HCT116 (cell line): ENCODE data around the gene CDH3. TPM values are rescaled to one million over a fixed set of nuclear protein-coding genes. Genes with fewer than 3 reads are reported as not detected.

Experiments used
- ATAC-seq: fragments of 200-7000 bp; cut with Tn5 transposase; 2 replicates; pipeline ENCODE4 v1.9.1; 2020; ENCODE audit warnings: mild to moderate bottlenecking, moderate library complexity
- BruUV-seq: library from RNA; stranded (reverse); fragments of 400-500 nt; replicated peaks from 2 replicates; lab custom pipeline; 2021; lab: Mats Ljungman, UMichigan
- CTCF ChIA-PET: fragments of 300-600 bp; sonication (Branson Sonifier 250); formaldehyde crosslinking; loops from one replicate; lab custom pipeline; 2021; ENCODE audit warnings: antibody characterized with exemption; lab: Charles Lee
- POLR2A ChIA-PET: fragments of 300-600, 350-600 bp; sonication (Branson Sonifier 250); formaldehyde crosslinking; loops from one replicate; lab custom pipeline; 2021; ENCODE audit warnings: antibody characterized with exemption; lab: Charles Lee
- RAD21 ChIA-PET, 2 experiments: fragments of 300-600 bp; sonication (Branson Sonifier 250); formaldehyde crosslinking; loops; one replicate each; lab custom pipeline; 2023; ENCODE audit warnings: low total read pairs in 2 of 2; ENCODE audit not compliant: uncharacterized antibody in 2 of 2, unreplicated experiment in 2 of 2, low non-redundant PET in 1 of 2; lab: Charles Lee
- DNase-seq: peaks from one replicate; pipeline ENCODE4 v3.0.0-alpha.2; 2010; ENCODE audit warnings: low read depth, low spot score
- H2AFZ ChIP-seq: fragments of 200-600 bp; shearing (Covaris generic), sonication (generic); 2 replicates; pipeline ENCODE4 v1.6.1; 2017; ENCODE audit warnings: low read depth, mixed run types, mixed read lengths, antibody characterized with exemption, low read length; ENCODE audit not compliant: poor library complexity, severe bottlenecking
- H3K27ac ChIP-seq: 2 replicates; pipeline ENCODE4 v1.5.1; 2012; ENCODE audit warnings: low read depth, low read length
- H3K27me3 ChIP-seq: fragments of 200-600 bp; sonication (generic); 2 replicates; pipeline ENCODE4 v1.6.1; 2016; ENCODE audit warnings: mixed run types, low read length, mixed read lengths; ENCODE audit not compliant: insufficient read depth
- H3K36me3 ChIP-seq, 2 experiments: fragments of 200-500 bp in 1 of 2; fragments of 200-600 bp in 1 of 2; sonication (Bioruptor generic) in 1 of 2; sonication (generic) in 1 of 2; 2 replicates each; pipeline versions ENCODE4 v1.5.1 to v1.6.1; 2014 to 2016; ENCODE audit warnings: low read length in 2 of 2, inconsistent platforms in 1 of 2, mixed read lengths in 1 of 2, mixed run types in 1 of 2; ENCODE audit not compliant: insufficient read depth in 2 of 2, control insufficient read depth in 1 of 2
- H3K4me1 ChIP-seq, 2 experiments: fragments of 200-600 bp in 1 of 2; sonication (generic) in 1 of 2; 2 replicates each; pipeline versions ENCODE4 v1.5.1 to v1.6.1; 2012 to 2017; ENCODE audit warnings: low read length in 2 of 2, inconsistent platforms in 1 of 2, mild to moderate bottlenecking in 1 of 2, mixed read lengths in 1 of 2, mixed run types in 1 of 2, moderate library complexity in 1 of 2; ENCODE audit not compliant: insufficient read depth in 2 of 2, control insufficient read depth in 1 of 2
- H3K4me2 ChIP-seq: fragments of 200-600 bp; sonication (generic); 2 replicates; pipeline ENCODE4 v1.6.1; 2017; ENCODE audit warnings: mixed run types, low read length, mixed read lengths
- H3K4me3 ChIP-seq, 2 experiments: fragments of 200-600 bp in 1 of 2; sonication (generic) in 1 of 2; replicated peaks in 1 of 2; 2 replicates each; pipeline ENCODE4 v1.5.1; 2011 to 2016; ENCODE audit warnings: low read length in 2 of 2, control low read depth in 1 of 2, low read depth in 1 of 2, mild to moderate bottlenecking in 1 of 2, mixed read lengths in 1 of 2, mixed run types in 1 of 2
- H3K79me2 ChIP-seq: fragments of 200-600 bp; sonication (generic); 2 replicates; pipeline ENCODE4 v1.6.1; 2017; ENCODE audit warnings: mild to moderate bottlenecking, mixed run types, low read length, moderate library complexity, mixed read lengths; ENCODE audit not compliant: insufficient read depth
- H3K9ac ChIP-seq: fragments of 200-600 bp; sonication (generic); 2 replicates; pipeline ENCODE4 v1.6.1; 2016; ENCODE audit warnings: low read length, mixed read lengths
- H3K9me2 ChIP-seq: fragments of 200-600 bp; sonication (generic), shearing (Covaris generic); 2 replicates; pipeline ENCODE4 v1.6.1; 2017; ENCODE audit warnings: mixed run types, mild to moderate bottlenecking, moderate library complexity; ENCODE audit not compliant: insufficient read depth
- H3K9me3 ChIP-seq, 2 experiments: fragments of 200-500 bp in 1 of 2; fragments of 200-600 bp in 1 of 2; sonication (Bioruptor generic) in 1 of 2; sonication (generic) in 1 of 2; 2 replicates each; pipeline ENCODE4 v1.6.1; 2014 to 2017; ENCODE audit warnings: low read length in 2 of 2, mixed read lengths in 2 of 2, inconsistent platforms in 1 of 2, low read depth in 1 of 2, mild to moderate bottlenecking in 1 of 2, mixed run types in 1 of 2, moderate library complexity in 1 of 2; ENCODE audit not compliant: control insufficient read depth in 1 of 2, insufficient read depth in 1 of 2
- H4K20me1 ChIP-seq: fragments of 200-600 bp; sonication (generic), shearing (Covaris generic); 2 replicates; pipeline ENCODE4 v1.6.1; 2017; ENCODE audit warnings: mixed run types, mild to moderate bottlenecking, moderate library complexity; ENCODE audit not compliant: insufficient read depth
- CBX3 ChIP-seq: IDR thresholded peaks from 2 replicates; pipeline ENCODE4 v1.6.1; 2012; ENCODE audit warnings: low read depth
- CEBPB ChIP-seq: IDR thresholded peaks from 2 replicates; pipeline ENCODE4 v1.6.1; 2012; ENCODE audit warnings: low read depth
- CTCF ChIP-seq, 3 experiments: fragments of 200-600 bp in 1 of 3; sonication (generic) in 1 of 3; IDR thresholded peaks in 2 of 3; conservative IDR thresholded peaks in 1 of 3; 2 replicates each; pipeline ENCODE4 v1.5.1; 2012 to 2017; ENCODE audit warnings: low read depth in 2 of 3, low read length in 2 of 3, antibody characterized with exemption in 1 of 3, borderline replicate concordance in 1 of 3, control low read depth in 1 of 3, mild to moderate bottlenecking in 1 of 3, mixed read lengths in 1 of 3, mixed run types in 1 of 3, moderate library complexity in 1 of 3; ENCODE audit not compliant: insufficient read depth in 1 of 3
- EGR1 ChIP-seq: IDR thresholded peaks from 2 replicates; pipeline ENCODE4 v1.6.1; 2012; ENCODE audit warnings: low read depth
- ELF1 ChIP-seq: IDR thresholded peaks from 2 replicates; pipeline ENCODE4 v1.6.1; 2012; ENCODE audit warnings: low read depth, borderline replicate concordance
- FOSL1 ChIP-seq: IDR thresholded peaks from 2 replicates; pipeline ENCODE4 v1.6.1; 2012; ENCODE audit warnings: low read depth
- JUND ChIP-seq: IDR thresholded peaks from 2 replicates; pipeline ENCODE4 v1.6.1; 2012
- POLR2A ChIP-seq: IDR thresholded peaks from 2 replicates; pipeline ENCODE4 v1.7.0; 2011; ENCODE audit warnings: borderline replicate concordance; ENCODE audit not compliant: insufficient read depth, insufficient read length; ENCODE audit errors: extremely low read depth
- POLR2AphosphoS5 ChIP-seq: IDR thresholded peaks from 2 replicates; pipeline ENCODE4 v1.6.1; 2011; ENCODE audit warnings: mild to moderate bottlenecking, low read depth, low read length, moderate library complexity
- RAD21 ChIP-seq: IDR thresholded peaks from 2 replicates; pipeline ENCODE4 v1.6.1; 2012; ENCODE audit warnings: low read depth, mild to moderate bottlenecking
- SIN3A ChIP-seq: IDR thresholded peaks from 2 replicates; pipeline ENCODE4 v1.6.1; 2012; ENCODE audit warnings: low read depth
- SP1 ChIP-seq: IDR thresholded peaks from 2 replicates; pipeline ENCODE4 v1.6.1; 2012; ENCODE audit warnings: low read depth
- SRF ChIP-seq: IDR thresholded peaks from 2 replicates; pipeline ENCODE4 v1.6.1; 2012; ENCODE audit warnings: low read depth
- TCF7L2 ChIP-seq: IDR thresholded peaks from 2 replicates; pipeline ENCODE4 v1.7.0; 2011; ENCODE audit warnings: borderline replicate concordance, inconsistent platforms; ENCODE audit not compliant: insufficient read depth, insufficient read length; ENCODE audit errors: extremely low read depth
- ZFX ChIP-seq: fragments of 450-650 bp; IDR thresholded peaks from 2 replicates; pipeline ENCODE4 v1.6.1; 2017
- ZNF274 ChIP-seq: fragments of 200-500 bp; sonication (Bioruptor generic); IDR thresholded peaks from 2 replicates; pipeline ENCODE4 v1.6.1; 2014; ENCODE audit warnings: mild to moderate bottlenecking, low read depth, low read length, inconsistent platforms
- intact Hi-C: fragments of 100-400 bp; cut with micrococcal nuclease; formaldehyde crosslinking; loops from 2 replicates; pipeline ENCODE4 v1.10.0; 2022
- total RNA-seq: library from RNA; stranded (reverse); gene quantifications from one replicate; pipeline ENCODE4 v1.2.1, GENCODE V29; 2021; ENCODE audit not compliant: unreplicated experiment
- TF ChIP-seq, protein P1 (sequence below): IDR thresholded peaks from 2 replicates; pipeline ENCODE4 v1.6.1; 2011; ENCODE audit warnings: mild to moderate bottlenecking, low read length, moderate library complexity; ENCODE audit not compliant: insufficient replicate concordance; ENCODE audit errors: extremely low read depth
- TF ChIP-seq, protein P2 (sequence below): IDR thresholded peaks from 2 replicates; pipeline ENCODE4 v1.6.1; 2012; ENCODE audit warnings: low read depth
- TF ChIP-seq, protein P3 (sequence below): IDR thresholded peaks from 2 replicates; pipeline ENCODE4 v1.6.1; 2012

Gene CDH3
- total RNA-seq, 1 experiment from 2014 or later, result 94.7 TPM

GRCh38 chr16:68733570-68733969 lies 88.5 kb downstream of the CDH3 start:
- DNase-seq, result no peak
- intact Hi-C loops, result no loop called here
- Histone ChIP-seq H3K9ac (no peak overlapping the region), H3K4me1 (peaks cover 21 to 32% of the 10 kb centered on the region in 2 experiments), H3K27me3 (no peaks in the 10 kb centered on the region), H3K9me3 (no peaks in the 10 kb centered on the region), H3K9me2 (no peaks in the 10 kb centered on the region), H3K4me2 (no peak overlapping the region), H3K4me3 (no peak overlapping the region), H2AFZ (no peak overlapping the region), H3K79me2 (peaks cover 12% of the 10 kb centered on the region; the same call in 1 of the 2 replicates), H3K27ac (no peak overlapping the region), H4K20me1 (no peaks in the 10 kb centered on the region), H3K36me3 (no peaks in the 10 kb centered on the region)
- POLR2A ChIA-PET, result no interaction called here
- CTCF ChIA-PET, result interaction anchor here (1.9 kb wide), 1 partner anchor 143 kb away, joined by 5 read pairs; no protein-coding TSS in a partner anchor
- RAD21 ChIA-PET, result no interaction called here
- TF ChIP-seq POLR2AphosphoS5 (no peak), CTCF (IDR thresholded peaks at IDR 0.05 in 2 of 3, conservative IDR thresholded peaks at IDR 0.05 in 1 of 3; ENCODE audit: borderline replicate concordance in 1 of 3, insufficient read depth in 1 of 3, low read depth in 2 of 3, low read length in 2 of 3) (no peak), EGR1 (no peak), SRF (no peak), SIN3A (no peak), TCF7L2 (no peak), FOSL1 (no peak), JUND (no peak), RAD21 (no peak), POLR2A (no peak), CEBPB (no peak), ELF1 (no peak), ZFX (no peak), CBX3 (no peak), ZNF274 (no peak), SP1 (no peak)
- TF ChIP-seq, protein P1, sequence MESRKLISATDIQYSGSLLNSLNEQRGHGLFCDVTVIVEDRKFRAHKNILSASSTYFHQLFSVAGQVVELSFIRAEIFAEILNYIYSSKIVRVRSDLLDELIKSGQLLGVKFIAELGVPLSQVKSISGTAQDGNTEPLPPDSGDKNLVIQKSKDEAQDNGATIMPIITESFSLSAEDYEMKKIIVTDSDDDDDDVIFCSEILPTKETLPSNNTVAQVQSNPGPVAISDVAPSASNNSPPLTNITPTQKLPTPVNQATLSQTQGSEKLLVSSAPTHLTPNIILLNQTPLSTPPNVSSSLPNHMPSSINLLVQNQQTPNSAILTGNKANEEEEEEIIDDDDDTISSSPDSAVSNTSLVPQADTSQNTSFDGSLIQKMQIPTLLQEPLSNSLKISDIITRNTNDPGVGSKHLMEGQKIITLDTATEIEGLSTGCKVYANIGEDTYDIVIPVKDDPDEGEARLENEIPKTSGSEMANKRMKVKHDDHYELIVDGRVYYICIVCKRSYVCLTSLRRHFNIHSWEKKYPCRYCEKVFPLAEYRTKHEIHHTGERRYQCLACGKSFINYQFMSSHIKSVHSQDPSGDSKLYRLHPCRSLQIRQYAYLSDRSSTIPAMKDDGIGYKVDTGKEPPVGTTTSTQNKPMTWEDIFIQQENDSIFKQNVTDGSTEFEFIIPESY, result no peak
- TF ChIP-seq, protein P2, sequence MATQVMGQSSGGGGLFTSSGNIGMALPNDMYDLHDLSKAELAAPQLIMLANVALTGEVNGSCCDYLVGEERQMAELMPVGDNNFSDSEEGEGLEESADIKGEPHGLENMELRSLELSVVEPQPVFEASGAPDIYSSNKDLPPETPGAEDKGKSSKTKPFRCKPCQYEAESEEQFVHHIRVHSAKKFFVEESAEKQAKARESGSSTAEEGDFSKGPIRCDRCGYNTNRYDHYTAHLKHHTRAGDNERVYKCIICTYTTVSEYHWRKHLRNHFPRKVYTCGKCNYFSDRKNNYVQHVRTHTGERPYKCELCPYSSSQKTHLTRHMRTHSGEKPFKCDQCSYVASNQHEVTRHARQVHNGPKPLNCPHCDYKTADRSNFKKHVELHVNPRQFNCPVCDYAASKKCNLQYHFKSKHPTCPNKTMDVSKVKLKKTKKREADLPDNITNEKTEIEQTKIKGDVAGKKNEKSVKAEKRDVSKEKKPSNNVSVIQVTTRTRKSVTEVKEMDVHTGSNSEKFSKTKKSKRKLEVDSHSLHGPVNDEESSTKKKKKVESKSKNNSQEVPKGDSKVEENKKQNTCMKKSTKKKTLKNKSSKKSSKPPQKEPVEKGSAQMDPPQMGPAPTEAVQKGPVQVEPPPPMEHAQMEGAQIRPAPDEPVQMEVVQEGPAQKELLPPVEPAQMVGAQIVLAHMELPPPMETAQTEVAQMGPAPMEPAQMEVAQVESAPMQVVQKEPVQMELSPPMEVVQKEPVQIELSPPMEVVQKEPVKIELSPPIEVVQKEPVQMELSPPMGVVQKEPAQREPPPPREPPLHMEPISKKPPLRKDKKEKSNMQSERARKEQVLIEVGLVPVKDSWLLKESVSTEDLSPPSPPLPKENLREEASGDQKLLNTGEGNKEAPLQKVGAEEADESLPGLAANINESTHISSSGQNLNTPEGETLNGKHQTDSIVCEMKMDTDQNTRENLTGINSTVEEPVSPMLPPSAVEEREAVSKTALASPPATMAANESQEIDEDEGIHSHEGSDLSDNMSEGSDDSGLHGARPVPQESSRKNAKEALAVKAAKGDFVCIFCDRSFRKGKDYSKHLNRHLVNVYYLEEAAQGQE, result no peak
- TF ChIP-seq, protein P3, sequence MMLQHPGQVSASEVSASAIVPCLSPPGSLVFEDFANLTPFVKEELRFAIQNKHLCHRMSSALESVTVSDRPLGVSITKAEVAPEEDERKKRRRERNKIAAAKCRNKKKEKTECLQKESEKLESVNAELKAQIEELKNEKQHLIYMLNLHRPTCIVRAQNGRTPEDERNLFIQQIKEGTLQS, result no peak
- no TSS peak for BruUV-seq
- ATAC-seq, result no peak
